ENCODE measurements around the gene LCT. TPM values are rescaled to one million over a fixed set of nuclear protein-coding genes. Genes with fewer than 3 reads are reported as not detected.

The LCT gene
- total and polyA plus RNA-seq, 12 donors: not detected

- intact Hi-C loops (cut with DNase I): no loop called here
- H3K9me3 ChIP-seq: no peaks in the 10 kb centered on the region
- TF ChIP-seq, protein P1, sequence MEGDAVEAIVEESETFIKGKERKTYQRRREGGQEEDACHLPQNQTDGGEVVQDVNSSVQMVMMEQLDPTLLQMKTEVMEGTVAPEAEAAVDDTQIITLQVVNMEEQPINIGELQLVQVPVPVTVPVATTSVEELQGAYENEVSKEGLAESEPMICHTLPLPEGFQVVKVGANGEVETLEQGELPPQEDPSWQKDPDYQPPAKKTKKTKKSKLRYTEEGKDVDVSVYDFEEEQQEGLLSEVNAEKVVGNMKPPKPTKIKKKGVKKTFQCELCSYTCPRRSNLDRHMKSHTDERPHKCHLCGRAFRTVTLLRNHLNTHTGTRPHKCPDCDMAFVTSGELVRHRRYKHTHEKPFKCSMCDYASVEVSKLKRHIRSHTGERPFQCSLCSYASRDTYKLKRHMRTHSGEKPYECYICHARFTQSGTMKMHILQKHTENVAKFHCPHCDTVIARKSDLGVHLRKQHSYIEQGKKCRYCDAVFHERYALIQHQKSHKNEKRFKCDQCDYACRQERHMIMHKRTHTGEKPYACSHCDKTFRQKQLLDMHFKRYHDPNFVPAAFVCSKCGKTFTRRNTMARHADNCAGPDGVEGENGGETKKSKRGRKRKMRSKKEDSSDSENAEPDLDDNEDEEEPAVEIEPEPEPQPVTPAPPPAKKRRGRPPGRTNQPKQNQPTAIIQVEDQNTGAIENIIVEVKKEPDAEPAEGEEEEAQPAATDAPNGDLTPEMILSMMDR (IDR thresholded peaks at IDR 0.05): no peak
- no peaks in the 10 kb centered on the region for H3K27me3 ChIP-seq
- no peak overlapping the region for H3K4me3 ChIP-seq
- peaks cover 0 to 10% (median 4%) of the 10 kb centered on the region in 9 donors for H3K4me1 ChIP-seq
- ATAC-seq: peak in 7 of 8 donors; percentile 39 to 85 (median 65)
- 48% methylated on average over 2 of the region's 2 CpGs for WGBS, 2 donors
- no peak overlapping the region for H3K27ac ChIP-seq
- DNase-seq: no peak
- H3K36me3 ChIP-seq: peaks cover 0 to 100% (median 77%) of the 10 kb centered on the region in 9 donors
These were observed 61.6 kb downstream of the LCT start for GRCh38 chr2:135775420-135775819.

GRCh38 chr2:135773917-135774316 is 63.1 kb downstream of the LCT start:
- Histone ChIP-seq H3K9me3 (no peaks in the 10 kb centered on the region), H3K4me1 (peaks cover 0 to 10% (median 4%) of the 10 kb centered on the region in 9 donors), H3K4me3 (no peak overlapping the region), H3K27me3 (no peaks in the 10 kb centered on the region), H3K27ac (no peak overlapping the region), H3K36me3 (peaks cover 0 to 100% (median 75%) of the 10 kb centered on the region in 9 donors)
- DNase-seq: no peak
- TF ChIP-seq, protein P1 (IDR thresholded peaks at IDR 0.05): no peak
- intact Hi-C loops (cut with DNase I): no loop called here
- ATAC-seq: no peak

- Histone ChIP-seq H3K36me3 (peaks cover 0 to 100% (median 69%) of the 10 kb centered on the region in 9 donors), H3K4me1 (peaks cover 0 to 10% (median 4%) of the 10 kb centered on the region in 9 donors), H3K4me3 (no peak overlapping the region), H3K27ac (no peak overlapping the region), H3K9me3 (no peaks in the 10 kb centered on the region), H3K27me3 (no peaks in the 10 kb centered on the region)
- intact Hi-C loops (cut with DNase I): no loop called here
- DNase-seq (no peak), ATAC-seq (no peak)
- TF ChIP-seq, protein P1 (IDR thresholded peaks at IDR 0.05): no peak
- 85 to 91% methylated on average over 2 of the region's 2 CpGs for WGBS, 2 donors
These were observed 63.7 kb downstream of the LCT start for GRCh38 chr2:135773319-135773718.

DNA sequence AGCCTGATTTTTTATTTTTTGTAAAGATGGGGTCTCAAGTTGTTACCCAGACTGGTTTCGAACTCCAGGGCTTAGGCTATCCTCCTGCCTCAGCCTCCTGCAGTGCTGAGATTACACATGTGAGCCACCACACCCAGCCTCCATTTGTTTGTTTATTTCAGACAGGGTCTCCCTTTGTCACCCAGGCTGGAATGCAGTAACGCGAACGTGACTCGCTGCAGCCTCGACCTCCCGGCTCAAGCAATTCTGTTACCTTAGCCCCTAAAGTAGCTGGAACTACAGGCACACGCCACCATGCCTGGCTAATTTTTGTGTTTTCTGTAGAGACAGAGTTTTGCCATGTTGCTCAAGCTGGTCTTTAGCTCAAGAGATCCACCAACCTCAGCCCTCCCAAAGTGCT is 68.1 kb downstream of the LCT start:
- H3K27ac ChIP-seq: no peak overlapping the region
- DNase-seq (no peak), ATAC-seq (no peak)
- H3K9me3 ChIP-seq: no peaks in the 10 kb centered on the region
- H3K4me3 ChIP-seq: no peak overlapping the region
- intact Hi-C loops (cut with DNase I): no loop called here
- 96 to 97% methylated on average over 8 of the region's 8 CpGs for WGBS, 2 donors
- TF ChIP-seq, protein P1 (IDR thresholded peaks at IDR 0.05): no peak
- H3K27me3 ChIP-seq: no peaks in the 10 kb centered on the region
- peaks cover 0 to 100% (median 68%) of the 10 kb centered on the region in 9 donors for H3K36me3 ChIP-seq
- H3K4me1 ChIP-seq: peaks cover 0 to 5% (median 0%) of the 10 kb centered on the region in 9 donors

Measured in heart right ventricle (tissue), 16 donors.